22Rv1 (cell line): Measurements from ENCODE around the gene LARP4B.

Experiments used
- ZFX ChIP-seq: fragments of 450-650 bp; IDR thresholded peaks from 2 replicates; pipeline ENCODE4 v1.6.1; 2017; ENCODE audit warnings: antibody characterized with exemption, borderline replicate concordance
- TF ChIP-seq, protein P1 (sequence below): fragments of 450-650 bp; IDR thresholded peaks from 2 replicates; pipeline ENCODE4 v1.5.1; 2017; ENCODE audit warnings: mild to moderate bottlenecking

DNA sequence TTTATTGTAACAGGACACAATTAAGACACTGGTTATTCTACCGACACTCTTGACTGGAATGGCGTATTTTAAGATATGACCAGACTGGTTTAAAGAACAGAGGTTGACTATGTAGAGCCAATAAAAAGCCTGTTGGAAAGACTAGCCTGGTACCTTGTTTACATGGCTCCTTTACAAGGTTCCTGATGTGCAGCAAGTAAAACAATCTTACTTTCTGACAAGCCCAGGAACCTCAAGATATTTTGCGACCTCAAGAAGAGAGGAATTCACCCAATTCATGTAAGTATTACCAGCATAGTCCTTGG lies 14.1 kb downstream of the LARP4B start:
- TF ChIP-seq, protein P1, sequence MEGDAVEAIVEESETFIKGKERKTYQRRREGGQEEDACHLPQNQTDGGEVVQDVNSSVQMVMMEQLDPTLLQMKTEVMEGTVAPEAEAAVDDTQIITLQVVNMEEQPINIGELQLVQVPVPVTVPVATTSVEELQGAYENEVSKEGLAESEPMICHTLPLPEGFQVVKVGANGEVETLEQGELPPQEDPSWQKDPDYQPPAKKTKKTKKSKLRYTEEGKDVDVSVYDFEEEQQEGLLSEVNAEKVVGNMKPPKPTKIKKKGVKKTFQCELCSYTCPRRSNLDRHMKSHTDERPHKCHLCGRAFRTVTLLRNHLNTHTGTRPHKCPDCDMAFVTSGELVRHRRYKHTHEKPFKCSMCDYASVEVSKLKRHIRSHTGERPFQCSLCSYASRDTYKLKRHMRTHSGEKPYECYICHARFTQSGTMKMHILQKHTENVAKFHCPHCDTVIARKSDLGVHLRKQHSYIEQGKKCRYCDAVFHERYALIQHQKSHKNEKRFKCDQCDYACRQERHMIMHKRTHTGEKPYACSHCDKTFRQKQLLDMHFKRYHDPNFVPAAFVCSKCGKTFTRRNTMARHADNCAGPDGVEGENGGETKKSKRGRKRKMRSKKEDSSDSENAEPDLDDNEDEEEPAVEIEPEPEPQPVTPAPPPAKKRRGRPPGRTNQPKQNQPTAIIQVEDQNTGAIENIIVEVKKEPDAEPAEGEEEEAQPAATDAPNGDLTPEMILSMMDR = no peak
- TF ChIP-seq ZFX = no peak
